Endodermal cell (in vitro differentiated cells): ENCODE measurements around the gene CERS6. TPM values are rescaled to one million over a fixed set of nuclear protein-coding genes. Genes with fewer than 3 reads are reported as not detected.

ENCODE experiments used
- DNase-seq: peaks from one replicate; pipeline ENCODE4 v3.0.0-alpha.2; 2017
- H3K27ac ChIP-seq: 2 replicates; pipeline ENCODE4 v1.5.1; 2013; ENCODE audit warnings: mild to moderate bottlenecking, low read depth, low read length, moderate library complexity
- H3K27me3 ChIP-seq: 2 replicates; pipeline ENCODE4 v1.6.1; 2013; ENCODE audit warnings: mild to moderate bottlenecking, low read length, moderate library complexity; ENCODE audit not compliant: insufficient read depth, control insufficient read depth, poor library complexity, severe bottlenecking
- H3K36me3 ChIP-seq: 2 replicates; pipeline ENCODE4 v1.7.0; 2013; ENCODE audit warnings: mild to moderate bottlenecking, low read length, moderate library complexity; ENCODE audit not compliant: control insufficient read depth, insufficient read depth
- H3K4me1 ChIP-seq: one replicate; pipeline ENCODE4 v1.7.0; 2013; ENCODE audit warnings: low read length; ENCODE audit not compliant: control insufficient read depth, insufficient read depth
- H3K4me3 ChIP-seq: 2 replicates; pipeline ENCODE4 v1.5.1; 2013; ENCODE audit warnings: mild to moderate bottlenecking, low read length, moderate library complexity
- H3K9ac ChIP-seq: 2 replicates; pipeline ENCODE4 v1.6.1; 2013; ENCODE audit warnings: mild to moderate bottlenecking, low read length, moderate library complexity; ENCODE audit not compliant: poor library complexity, severe bottlenecking; ENCODE audit errors: extremely low read depth
- H3K9me3 ChIP-seq: 2 replicates; pipeline ENCODE4 v1.6.1; 2013; ENCODE audit warnings: mild to moderate bottlenecking, low read length, moderate library complexity; ENCODE audit not compliant: control insufficient read depth
- H3K27ac Mint-ChIP-seq: 2 replicates; pipeline ENCODE4 v1.8.0; 2020; ENCODE audit warnings: mixed read lengths
- H3K27me3 Mint-ChIP-seq: 2 replicates; pipeline ENCODE4 v1.8.0; 2021; ENCODE audit warnings: mild to moderate bottlenecking, mixed read lengths; ENCODE audit not compliant: insufficient read depth
- H3K36me3 Mint-ChIP-seq: 2 replicates; pipeline ENCODE4 v1.8.0; 2020; ENCODE audit warnings: low read depth, mixed read lengths
- H3K4me1 Mint-ChIP-seq: 2 replicates; pipeline ENCODE4 v1.8.0; 2020; ENCODE audit warnings: mixed read lengths
- H3K4me3 Mint-ChIP-seq: 2 replicates; pipeline ENCODE4 v1.8.0; 2020; ENCODE audit warnings: mild to moderate bottlenecking, moderate library complexity, mixed read lengths
- H3K9me3 Mint-ChIP-seq: 2 replicates; pipeline ENCODE4 v1.8.0; 2020; ENCODE audit warnings: mild to moderate bottlenecking, mixed read lengths
- WGBS, 2 experiments: methylation state at CpG; one replicate each; pipeline versions ENCODE4 v1.1.5 to v1.1.7; 2013; ENCODE audit warnings: missing lambda C conversion rate in 2 of 2, mixed read lengths in 1 of 2; ENCODE audit not compliant: insufficient coverage in 1 of 2, insufficient read length in 1 of 2; 5-methylcytosine and 5-hydroxymethylcytosine counted together
- total RNA-seq, 2 donors: library from RNA; stranded (reverse); fragmentation: NEBNext Ultra II Directional in 1 of 2; extraction: Animal tissue kit (Norgen Biotek cat#: 25700) in 1 of 2; gene quantifications; 2 replicates in 1 of 2; 3 replicates in 1 of 2; pipeline ENCODE4 v1.2.1, GENCODE V29; 2021
- TF ChIP-seq, protein P1 (sequence below): fragments of 200-600 bp; sonication (generic); conservative IDR thresholded peaks from 2 replicates; pipeline ENCODE4 v1.5.0; 2021; ENCODE audit warnings: antibody characterized with exemption, mild to moderate bottlenecking

The CERS6 gene
- total RNA-seq, 2 donors from 2014 or later: 41.3 to 52.0 TPM

DNA sequence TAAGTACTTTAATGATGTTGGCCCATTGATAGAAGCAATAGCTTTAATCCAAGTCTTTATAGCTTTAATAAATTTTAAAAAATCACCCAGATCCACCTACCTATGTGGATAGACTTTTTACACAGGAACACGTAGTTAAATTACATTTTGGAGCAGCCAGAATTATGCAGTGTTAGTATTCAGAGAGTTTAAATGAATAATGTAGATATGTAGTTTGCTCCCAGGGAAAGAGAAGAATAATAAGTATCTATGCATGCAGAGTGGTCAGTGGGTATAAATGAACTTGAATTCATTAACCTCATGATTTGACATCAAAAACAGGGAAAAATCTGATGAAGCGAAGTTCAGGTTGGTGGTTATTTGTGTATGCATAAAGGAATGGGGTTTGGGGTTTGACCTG, 146.3 kb downstream of the CERS6 start:
- Histone ChIP-seq H3K27ac (no peak overlapping the region), H3K4me1 (peaks cover under 1% of the 10 kb centered on the region), H3K27me3 (no peaks in the 10 kb centered on the region), H3K9me3 (peaks cover 39% of the 10 kb centered on the region), H3K4me3 (no peak overlapping the region), H3K36me3 (peaks cover 5% of the 10 kb centered on the region), H3K9ac (no peak overlapping the region)
- no peak for DNase-seq
- H3K27ac Mint-ChIP-seq: no peak overlapping the region
- peaks cover 33% of the 10 kb centered on the region for H3K36me3 Mint-ChIP-seq
- H3K4me1 Mint-ChIP-seq: peaks cover 20% of the 10 kb centered on the region
- no peaks in the 10 kb centered on the region for H3K27me3 Mint-ChIP-seq
- H3K4me3 Mint-ChIP-seq: no peak overlapping the region
- TF ChIP-seq, protein P1, sequence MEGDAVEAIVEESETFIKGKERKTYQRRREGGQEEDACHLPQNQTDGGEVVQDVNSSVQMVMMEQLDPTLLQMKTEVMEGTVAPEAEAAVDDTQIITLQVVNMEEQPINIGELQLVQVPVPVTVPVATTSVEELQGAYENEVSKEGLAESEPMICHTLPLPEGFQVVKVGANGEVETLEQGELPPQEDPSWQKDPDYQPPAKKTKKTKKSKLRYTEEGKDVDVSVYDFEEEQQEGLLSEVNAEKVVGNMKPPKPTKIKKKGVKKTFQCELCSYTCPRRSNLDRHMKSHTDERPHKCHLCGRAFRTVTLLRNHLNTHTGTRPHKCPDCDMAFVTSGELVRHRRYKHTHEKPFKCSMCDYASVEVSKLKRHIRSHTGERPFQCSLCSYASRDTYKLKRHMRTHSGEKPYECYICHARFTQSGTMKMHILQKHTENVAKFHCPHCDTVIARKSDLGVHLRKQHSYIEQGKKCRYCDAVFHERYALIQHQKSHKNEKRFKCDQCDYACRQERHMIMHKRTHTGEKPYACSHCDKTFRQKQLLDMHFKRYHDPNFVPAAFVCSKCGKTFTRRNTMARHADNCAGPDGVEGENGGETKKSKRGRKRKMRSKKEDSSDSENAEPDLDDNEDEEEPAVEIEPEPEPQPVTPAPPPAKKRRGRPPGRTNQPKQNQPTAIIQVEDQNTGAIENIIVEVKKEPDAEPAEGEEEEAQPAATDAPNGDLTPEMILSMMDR: no peak
- peaks cover 36% of the 10 kb centered on the region for H3K9me3 Mint-ChIP-seq
- 89 to 100% methylated on average over 1 to 2 of the region's 2 CpGs for WGBS, 2 experiments

DNA sequence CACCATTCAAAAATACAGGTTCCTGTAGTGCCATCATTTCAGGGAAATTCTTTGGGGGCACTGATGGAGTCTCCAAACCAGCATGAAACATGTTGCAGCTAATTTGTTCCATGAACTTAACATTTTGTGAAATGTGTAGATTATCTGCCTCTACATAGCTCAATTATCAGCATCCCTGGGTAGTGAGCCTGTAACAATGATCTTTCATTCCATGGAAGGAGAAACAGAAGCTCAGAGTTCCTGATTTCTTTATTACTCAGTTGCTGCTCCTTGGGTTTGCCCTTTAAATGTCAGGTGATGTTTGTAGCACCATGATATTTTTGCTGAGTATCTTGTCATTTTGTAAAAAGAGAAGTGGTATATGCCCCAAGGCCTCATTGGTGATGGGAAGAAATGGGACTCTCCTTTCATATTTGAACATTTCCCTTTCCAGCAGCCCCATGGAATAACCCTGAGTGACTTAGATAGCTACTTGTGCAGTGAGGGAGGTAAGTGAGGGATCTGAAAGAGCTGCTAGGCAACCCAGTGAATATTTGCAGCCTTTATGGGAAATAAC, 146.9 kb downstream of the CERS6 start:
- TF ChIP-seq, protein P1: no peak
- Mint-ChIP-seq H3K4me1 (peaks cover 16% of the 10 kb centered on the region), H3K9me3 (peaks cover 38% of the 10 kb centered on the region), H3K4me3 (no peak overlapping the region), H3K27ac (no peak overlapping the region), H3K36me3 (peaks cover 38% of the 10 kb centered on the region), H3K27me3 (no peaks in the 10 kb centered on the region)
- Histone ChIP-seq H3K36me3 (peaks cover 5% of the 10 kb centered on the region), H3K27me3 (no peaks in the 10 kb centered on the region), H3K4me3 (no peak overlapping the region), H3K9me3 (peaks cover 42% of the 10 kb centered on the region), H3K4me1 (no peaks in the 10 kb centered on the region), H3K27ac (no peak overlapping the region), H3K9ac (no peak overlapping the region)
- DNase-seq: no peak

DNA sequence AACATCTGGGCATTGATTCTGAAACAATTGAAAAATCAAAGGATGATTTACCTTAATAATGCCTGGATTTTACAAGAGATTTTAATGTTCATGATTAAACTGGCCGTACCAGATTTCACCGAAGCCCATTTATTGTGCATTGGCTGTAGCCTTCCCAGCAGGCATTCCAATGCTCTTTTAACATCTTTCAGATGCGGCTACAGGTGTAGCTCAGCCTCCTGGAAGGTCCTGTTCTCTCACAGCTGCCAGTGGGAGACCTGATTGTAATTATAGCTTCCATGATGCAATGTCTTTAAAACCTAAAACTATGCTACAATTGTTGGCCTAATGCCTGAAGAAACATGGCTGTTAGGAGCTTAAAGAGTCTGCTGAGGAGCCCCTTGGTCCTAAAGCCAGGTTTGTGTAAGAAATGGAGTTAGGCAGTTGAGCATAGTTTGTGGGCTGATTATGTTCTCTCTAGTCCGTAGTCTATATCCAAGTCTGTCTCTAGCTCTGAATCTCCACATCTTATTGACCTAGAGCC, 147.4 kb downstream of the CERS6 start:
- no peak overlapping the region for H3K27ac ChIP-seq
- TF ChIP-seq, protein P1: no peak
- 98 to 100% methylated on average over 3 to 4 of the region's 4 CpGs for WGBS, 2 experiments
- H3K36me3 ChIP-seq: peaks cover 5% of the 10 kb centered on the region
- Mint-ChIP-seq H3K4me3 (no peak overlapping the region), H3K36me3 (peaks cover 38% of the 10 kb centered on the region), H3K4me1 (peaks cover 11% of the 10 kb centered on the region), H3K27ac (no peak overlapping the region), H3K9me3 (peaks cover 38% of the 10 kb centered on the region), H3K27me3 (no peaks in the 10 kb centered on the region)
- H3K9ac ChIP-seq: no peak overlapping the region
- H3K9me3 ChIP-seq: peaks cover 45% of the 10 kb centered on the region
- DNase-seq: no peak
- H3K4me3 ChIP-seq: no peak overlapping the region
- no peaks in the 10 kb centered on the region for H3K4me1 ChIP-seq
- H3K27me3 ChIP-seq: no peaks in the 10 kb centered on the region
